ENCODE data around the gene EXOSC3. TPM values are rescaled to one million over a fixed set of nuclear protein-coding genes. Genes with fewer than 3 reads are reported as not detected.
"Not testable (repeated sequence)": the region's sequence is repeated elsewhere in the genome, so short reads cannot be mapped to it uniquely, and the experiment has no call there.

Gene EXOSC3
- total RNA-seq, result 10 to 100 TPM; 26.5 to 38.7 TPM

- peak; percentile 58 for DNase-seq (ENCODE audit: low spot score)
- peak; percentile 81 for ATAC-seq (ENCODE audit: insufficient number of reproducible peaks, low FRiP score, low read depth)
- H3K27me3 ChIP-seq (replicated peaks; ENCODE audit: insufficient read depth), result no peaks in the 10 kb centered on the region
- peak within 1 kb of the TSS; percentile 77 to 86 for H3K27ac ChIP-seq
- peaks cover 4 to 19% of the 10 kb centered on the region in 2 donors for H3K4me1 ChIP-seq (ENCODE audit: control insufficient read depth in 1 of 2, low read depth in 2 of 2)
- H3K9me3 ChIP-seq, result no peaks in the 10 kb centered on the region
- TF ChIP-seq, protein P1, sequence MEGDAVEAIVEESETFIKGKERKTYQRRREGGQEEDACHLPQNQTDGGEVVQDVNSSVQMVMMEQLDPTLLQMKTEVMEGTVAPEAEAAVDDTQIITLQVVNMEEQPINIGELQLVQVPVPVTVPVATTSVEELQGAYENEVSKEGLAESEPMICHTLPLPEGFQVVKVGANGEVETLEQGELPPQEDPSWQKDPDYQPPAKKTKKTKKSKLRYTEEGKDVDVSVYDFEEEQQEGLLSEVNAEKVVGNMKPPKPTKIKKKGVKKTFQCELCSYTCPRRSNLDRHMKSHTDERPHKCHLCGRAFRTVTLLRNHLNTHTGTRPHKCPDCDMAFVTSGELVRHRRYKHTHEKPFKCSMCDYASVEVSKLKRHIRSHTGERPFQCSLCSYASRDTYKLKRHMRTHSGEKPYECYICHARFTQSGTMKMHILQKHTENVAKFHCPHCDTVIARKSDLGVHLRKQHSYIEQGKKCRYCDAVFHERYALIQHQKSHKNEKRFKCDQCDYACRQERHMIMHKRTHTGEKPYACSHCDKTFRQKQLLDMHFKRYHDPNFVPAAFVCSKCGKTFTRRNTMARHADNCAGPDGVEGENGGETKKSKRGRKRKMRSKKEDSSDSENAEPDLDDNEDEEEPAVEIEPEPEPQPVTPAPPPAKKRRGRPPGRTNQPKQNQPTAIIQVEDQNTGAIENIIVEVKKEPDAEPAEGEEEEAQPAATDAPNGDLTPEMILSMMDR (IDR thresholded peaks at IDR 0.05), result peak; percentile 16
- H3K36me3 ChIP-seq, result peaks cover 19% of the 10 kb centered on the region
- H3K4me3 ChIP-seq, result peak within 1 kb of the TSS; percentile 96
Observed at GRCh38 chr9:37784616-37785483, at the start of gene EXOSC3. Gene EXOSC3 (minus strand): TSS chr9:37785064. CDS start chr9:37785044, 20 bp downstream.

DNA sequence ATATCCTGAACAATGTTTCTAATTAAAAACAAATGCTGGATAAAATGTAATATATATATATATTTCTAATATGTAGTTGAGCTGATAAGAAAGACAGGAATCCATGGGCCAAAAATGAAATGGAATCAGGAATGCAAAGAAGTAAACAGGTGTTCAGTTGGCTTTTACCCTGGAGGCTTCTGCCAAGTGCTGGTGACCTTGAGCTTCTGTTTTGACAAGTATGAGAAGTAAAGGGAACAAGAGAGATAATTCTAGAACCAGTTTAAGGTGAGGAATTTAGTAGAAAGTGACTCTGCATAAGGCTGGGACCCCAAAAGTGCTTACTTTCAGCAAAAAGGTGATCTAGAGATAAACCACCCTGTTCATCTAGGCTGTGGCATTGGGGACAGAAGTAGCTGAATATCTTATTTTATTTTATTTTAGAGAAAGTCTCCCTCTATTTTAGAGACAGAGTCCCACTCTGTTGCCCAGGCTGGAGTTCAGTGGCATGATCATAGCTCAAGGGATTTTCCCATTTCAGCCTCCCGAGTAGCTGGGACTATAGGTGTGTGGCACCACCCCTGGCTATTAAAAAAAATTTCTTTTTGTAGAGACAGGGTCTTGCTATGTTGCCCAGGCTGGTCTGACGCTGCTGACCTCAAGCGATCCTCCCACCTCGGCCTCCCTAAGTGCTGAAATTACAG is 42.8 kb upstream of the EXOSC3 start:
- ATAC-seq (ENCODE audit: insufficient number of reproducible peaks, low FRiP score, low read depth), result no peak

DNA sequence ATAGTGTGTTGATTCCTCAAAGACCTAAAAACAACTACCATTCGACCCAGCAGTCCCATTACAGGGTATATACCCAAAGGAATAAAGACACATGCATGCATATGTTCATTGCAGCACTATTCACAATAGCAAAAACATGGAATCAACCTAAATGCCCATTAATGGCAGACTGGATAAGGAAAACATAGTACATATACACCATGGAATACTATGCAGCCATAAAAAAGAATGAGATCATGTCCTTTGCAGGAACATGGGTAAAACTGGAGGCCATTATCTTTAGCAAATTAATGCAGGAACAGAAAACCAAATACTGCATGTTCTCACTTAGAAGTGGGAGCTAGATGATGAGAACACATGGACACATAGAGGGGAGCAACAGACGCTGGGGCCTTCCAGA is 40.3 kb upstream of the EXOSC3 start:
- ATAC-seq (ENCODE audit: insufficient number of reproducible peaks, low FRiP score, low read depth); DNase-seq (ENCODE audit: low spot score); H3K27me3 ChIP-seq (replicated peaks; ENCODE audit: insufficient read depth); H3K9me3 ChIP-seq; H3K4me3 ChIP-seq; H3K27ac ChIP-seq; H3K4me1 ChIP-seq (ENCODE audit: control insufficient read depth in 1 of 2, low read depth in 2 of 2); H3K36me3 ChIP-seq: not testable (repeated sequence)

More for the DNA sequence above, 42.8 kb upstream of the EXOSC3 start:
- no peak overlapping the region for H3K4me3 ChIP-seq
- DNase-seq (ENCODE audit: low spot score), result no peak
- TF ChIP-seq, protein P1 (IDR thresholded peaks at IDR 0.05), result no peak
- peaks cover 7% of the 10 kb centered on the region for H3K36me3 ChIP-seq
- no peak overlapping the region for H3K27ac ChIP-seq
- no peaks in the 10 kb centered on the region for H3K9me3 ChIP-seq
- H3K27me3 ChIP-seq (replicated peaks; ENCODE audit: insufficient read depth), result no peaks in the 10 kb centered on the region
- no peaks in the 10 kb centered on the region for H3K4me1 ChIP-seq (ENCODE audit: control insufficient read depth in 1 of 2, low read depth in 2 of 2)

DNA sequence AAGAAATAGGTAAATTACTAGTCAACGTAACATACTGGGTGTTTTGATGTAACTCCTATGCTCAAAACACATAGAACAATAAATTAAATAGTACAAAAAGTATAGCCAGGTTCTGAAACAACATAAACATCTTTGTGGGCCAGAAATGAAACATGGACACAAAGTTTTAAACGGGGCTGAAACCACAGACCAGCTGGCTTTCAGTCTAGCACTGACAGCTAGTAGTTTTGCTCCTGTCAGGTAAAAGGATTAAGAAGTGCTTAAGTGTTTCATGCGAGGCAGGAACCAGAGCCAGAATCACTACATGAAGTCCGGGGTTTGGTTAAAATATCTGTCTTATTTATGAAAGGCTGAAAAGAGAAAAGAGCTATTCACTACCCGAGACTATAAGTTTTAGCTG is 35.3 kb upstream of the EXOSC3 start:
- H3K27me3 ChIP-seq (replicated peaks; ENCODE audit: insufficient read depth), result no peaks in the 10 kb centered on the region
- no peaks in the 10 kb centered on the region for H3K36me3 ChIP-seq
- no peak overlapping the region for H3K27ac ChIP-seq
- no peaks in the 10 kb centered on the region for H3K9me3 ChIP-seq
- no peaks in the 10 kb centered on the region for H3K4me1 ChIP-seq (ENCODE audit: control insufficient read depth in 1 of 2, low read depth in 2 of 2)
- H3K4me3 ChIP-seq, result no peak overlapping the region
- no peak for DNase-seq (ENCODE audit: low spot score)
- TF ChIP-seq, protein P1 (IDR thresholded peaks at IDR 0.05), result no peak
- ATAC-seq (ENCODE audit: insufficient number of reproducible peaks, low FRiP score, low read depth), result no peak

DNA sequence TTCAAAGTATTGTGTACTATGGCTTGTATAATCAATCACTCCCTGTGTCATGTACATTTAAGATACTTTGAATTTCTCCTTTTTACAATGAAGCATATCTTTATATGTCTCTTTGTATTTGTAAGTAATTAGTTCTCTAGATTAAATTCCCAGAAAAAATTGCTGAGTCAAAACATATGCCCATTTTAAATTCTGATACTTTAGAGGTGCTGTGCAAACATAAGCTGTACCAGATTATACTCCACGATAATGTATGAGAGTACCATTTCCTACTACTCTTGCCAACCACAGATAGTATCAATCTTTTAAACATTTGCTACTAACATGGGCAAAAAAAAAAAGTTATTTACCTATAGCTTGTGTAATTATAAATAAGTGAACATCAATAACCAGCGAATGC is 34.0 kb upstream of the EXOSC3 start:
- TF ChIP-seq, protein P1 (IDR thresholded peaks at IDR 0.05), result no peak
- Histone ChIP-seq H3K27me3 (replicated peaks; ENCODE audit: insufficient read depth) (no peaks in the 10 kb centered on the region), H3K4me1 (ENCODE audit: control insufficient read depth in 1 of 2, low read depth in 2 of 2) (no peaks in the 10 kb centered on the region), H3K27ac (no peak overlapping the region), H3K4me3 (no peak overlapping the region), H3K36me3 (no peaks in the 10 kb centered on the region), H3K9me3 (no peaks in the 10 kb centered on the region)
- no peak for ATAC-seq (ENCODE audit: insufficient number of reproducible peaks, low FRiP score, low read depth)
- DNase-seq (ENCODE audit: low spot score), result no peak
